Adrenal gland (tissue), 12 donors: Measurements from ENCODE around the gene RNF5. TPM values are rescaled to one million over a fixed set of nuclear protein-coding genes. Genes with fewer than 3 reads are reported as not detected.
A peak's percentile ranks its signal among the peaks of the same experiment; 100 is the strongest.

Source experiments
- DNase-seq, 7 donors: peaks; one replicate each; pipeline ENCODE4 v3.0.0-alpha.2; 2019 to 2020
- H3K27ac ChIP-seq, 5 donors: fragments of 200-600 bp; sonication (generic) in 4 of 5; 1 replicate in 3 of 5; 2 replicates in 2 of 5; pipeline versions ENCODE4 v1.5.1 to v1.8.0; 2016 to 2020; ENCODE audit warnings: mild to moderate bottlenecking in 1 of 5
- H3K27me3 ChIP-seq: fragments of 200-600 bp; 2 replicates; pipeline ENCODE4 v1.8.0; 2021
- H3K36me3 ChIP-seq, 2 donors: fragments of 200-600 bp; replicated peaks in 1 of 2; 1 replicate in 1 of 2; 2 replicates in 1 of 2; pipeline versions ENCODE4 v1.5.1 to v1.8.0; 2018 to 2022
- H3K4me1 ChIP-seq, 2 donors: fragments of 200-600 bp; replicated peaks in 1 of 2; 1 replicate in 1 of 2; 2 replicates in 1 of 2; pipeline versions ENCODE4 v1.5.1 to v1.8.0; 2018 to 2021
- H3K4me3 ChIP-seq, 4 donors: fragments of 200-600 bp; sonication (generic) in 3 of 4; one replicate each; pipeline ENCODE4 v1.5.1; 2016 to 2018
- H3K9me3 ChIP-seq, 3 donors: fragments of 200-600 bp; sonication (generic) in 1 of 3; replicated peaks in 1 of 3; 1 replicate in 2 of 3; 2 replicates in 1 of 3; pipeline versions ENCODE4 v1.5.1 to v1.8.0; 2016 to 2021
- CTCF ChIP-seq, 6 experiments: fragments of 450-650 bp in 4 of 6; fragments of 200-600 bp in 2 of 6; sonication (generic) in 1 of 6; IDR thresholded peaks; 1 replicate in 5 of 6; 2 replicates in 1 of 6; pipeline versions ENCODE4 v1.5.1 to v1.8.0; 2016 to 2021; ENCODE audit warnings: antibody characterized with exemption in 6 of 6, mild to moderate bottlenecking in 2 of 6, moderate library complexity in 1 of 6
- POLR2A ChIP-seq, 2 donors: fragments of 450-650 bp; IDR thresholded peaks; one replicate each; pipeline ENCODE4 v1.6.1; 2017; ENCODE audit warnings: antibody characterized with exemption in 2 of 2, mild to moderate bottlenecking in 2 of 2, moderate library complexity in 1 of 2
- WGBS, 4 donors: extraction: QIAGEN DNeasy Blood & Tissue Kit in 2 of 4; methylation state at CpG; one replicate each; pipeline versions ENCODE4 v1.1.5 to v1.1.7; 2013 to 2017; 5-methylcytosine and 5-hydroxymethylcytosine counted together
- intact Hi-C, 2 donors: fragments of 100-400 bp; cut with DNase I; formaldehyde crosslinking; loops; one replicate each; pipeline versions ENCODE4 v1.14.1 to v1.15.0; 2022 to 2023
- polyA plus RNA-seq, 3 donors: library from polyadenylated mRNA; stranded (reverse); fragments of 200-250 nt in 2 of 3; fragments of 350-450 nt in 1 of 3; fragmentation: Illumina TruSeq in 1 of 3; extraction: RNeasy Lipid Tissue Mini Kit (QIAGEN cat#74804) in 1 of 3; gene quantifications; one replicate each; pipeline ENCODE4 v1.2.3, GENCODE V29; 2013 to 2014
- total RNA-seq, 9 donors: library from RNA; depleted of rRNA in 4 of 9; stranded (reverse); fragments of >200 nt in 4 of 9; fragments of 120-200 nt in 1 of 9; fragmentation: NEBNext Ultra II Directional in 1 of 9; extraction: Animal tissue kit (Norgen Biotek cat#: 25700) in 1 of 9; gene quantifications; one replicate each; pipeline versions ENCODE4 v1.1.0 to v1.2.4, GENCODE V29; 2013 to 2023
- donor health status: healthy with polysubstance abuse.
- donor health status: Bipolar disorder and iron deficiency.
- donor health status: DM: yes; HTN: yes; CAD: no.
- donor health status: DM: no; HTN: no; CAD: no.
- donor health status: DM: no; HTN: no; CAD: no.
- donor health status: DM: yes; HTN: yes; CAD: no.

The RNF5 gene
- total and polyA plus RNA-seq, 12 donors, result 47.2 to 146 (median 110) TPM

- H3K4me3 ChIP-seq, result no peak overlapping the region
- WGBS, 4 donors, result 66 to 87% (median 72%) methylated on average over 4 to 8 of the region's 8 CpGs
Measured at GRCh38 chr6:32222333-32223230, 44.4 kb downstream of the RNF5 start.

GRCh38 chr6:32223258-32224235, 45.3 kb downstream of the RNF5 start, which contains the start of gene NOTCH4:
Gene NOTCH4 (minus strand): TSS chr6:32224067. CDS start chr6:32223928, 139 bp downstream.
- 51 to 65% (median 59%) methylated on average over 18 to 20 of the region's 20 CpGs for WGBS, 4 donors
- H3K4me1 ChIP-seq, result no peaks in the 10 kb centered on the region
- H3K27ac ChIP-seq, result peak within 1 kb of the TSS in 1 of 5 donors; percentile 75
- H3K36me3 ChIP-seq, result no peaks in the 10 kb centered on the region
- H3K27me3 ChIP-seq, result no peaks in the 10 kb centered on the region
- TF ChIP-seq CTCF (IDR thresholded peaks at IDR 0.05) (no peak), POLR2A (IDR thresholded peaks at IDR 0.05) (no peak)
- no peaks in the 10 kb centered on the region for H3K9me3 ChIP-seq
- intact Hi-C loops, result no loop called here
- DNase-seq, result peak in 4 of 7 donors; percentile 32 to 65 (median 41)
- H3K4me3 ChIP-seq, result no peak within 1 kb of the TSS

More at GRCh38 chr6:32222333-32223230, 44.4 kb downstream of the RNF5 start:
- peak overlapping the region in 1 of 5 donors; percentile 75 for H3K27ac ChIP-seq
- H3K27me3 ChIP-seq, result no peaks in the 10 kb centered on the region
- no peaks in the 10 kb centered on the region for H3K36me3 ChIP-seq
- TF ChIP-seq CTCF (IDR thresholded peaks at IDR 0.05) (no peak), POLR2A (IDR thresholded peaks at IDR 0.05) (no peak)
- intact Hi-C loops, result no loop called here
- peak in 1 of 7 donors; percentile 45 for DNase-seq
- no peaks in the 10 kb centered on the region for H3K9me3 ChIP-seq
- no peaks in the 10 kb centered on the region for H3K4me1 ChIP-seq

GRCh38 chr6:32224696-32225095, 46.5 kb downstream of the RNF5 start:
- WGBS, 4 donors, result 62 to 82% (median 66%) methylated on average over 2 of the region's 2 CpGs
- intact Hi-C loops, result no loop called here

More at GRCh38 chr6:32224696-32225095, 46.5 kb downstream of the RNF5 start:
- no peak for TF ChIP-seq POLR2A (IDR thresholded peaks at IDR 0.05)
- no peak for TF ChIP-seq CTCF (IDR thresholded peaks at IDR 0.05)
- H3K4me1 ChIP-seq, result no peaks in the 10 kb centered on the region
- DNase-seq, result peak in 1 of 7 donors; percentile 3
- no peaks in the 10 kb centered on the region for H3K27me3 ChIP-seq
- H3K4me3 ChIP-seq, result no peak overlapping the region
- no peaks in the 10 kb centered on the region for H3K9me3 ChIP-seq
- no peaks in the 10 kb centered on the region for H3K36me3 ChIP-seq
- no peak overlapping the region for H3K27ac ChIP-seq
